Activated naive CD4-positive, alpha-beta T cell treated with anti-CD3 and anti-CD28 coated beads, Interleukin-2, amount 50 U/mL, for 72 hours (primary cell): ENCODE results near the gene CRACR2B. TPM values are rescaled to one million over a fixed set of nuclear protein-coding genes. Genes with fewer than 3 reads are reported as not detected.

Experiments
- ATAC-seq, 2 donors: fragments of 150-1000 bp; cut with Tn5 transposase; 2 replicates each; pipeline ENCODE4 v1.10.0; 2021; ENCODE audit warnings: mild to moderate bottlenecking in 2 of 2, moderate library complexity in 2 of 2
- DNase-seq, 2 donors: peaks; one replicate each; pipeline ENCODE4 v3.0.0; 2021 to 2022; ENCODE audit warnings: low spot score in 2 of 2
- H3K27ac Mint-ChIP-seq, 2 donors: one replicate each; pipeline ENCODE4 v1.8.0; 2022; ENCODE audit warnings: mild to moderate bottlenecking in 2 of 2, mixed read lengths in 2 of 2
- H3K36me3 Mint-ChIP-seq, 2 donors: one replicate each; pipeline ENCODE4 v1.8.0; 2022; ENCODE audit warnings: mixed read lengths in 2 of 2
- H3K9me3 Mint-ChIP-seq, 2 donors: one replicate each; pipeline ENCODE4 v1.8.0; 2022; ENCODE audit warnings: mixed read lengths in 2 of 2
- total RNA-seq, 2 donors: library from RNA; stranded (reverse); gene quantifications; one replicate each; pipeline ENCODE4 v1.2.3, GENCODE V29; 2022

Gene CRACR2B
- total RNA-seq, 2 donors from 2014 or later: 0.66 to 1.9 TPM

DNA sequence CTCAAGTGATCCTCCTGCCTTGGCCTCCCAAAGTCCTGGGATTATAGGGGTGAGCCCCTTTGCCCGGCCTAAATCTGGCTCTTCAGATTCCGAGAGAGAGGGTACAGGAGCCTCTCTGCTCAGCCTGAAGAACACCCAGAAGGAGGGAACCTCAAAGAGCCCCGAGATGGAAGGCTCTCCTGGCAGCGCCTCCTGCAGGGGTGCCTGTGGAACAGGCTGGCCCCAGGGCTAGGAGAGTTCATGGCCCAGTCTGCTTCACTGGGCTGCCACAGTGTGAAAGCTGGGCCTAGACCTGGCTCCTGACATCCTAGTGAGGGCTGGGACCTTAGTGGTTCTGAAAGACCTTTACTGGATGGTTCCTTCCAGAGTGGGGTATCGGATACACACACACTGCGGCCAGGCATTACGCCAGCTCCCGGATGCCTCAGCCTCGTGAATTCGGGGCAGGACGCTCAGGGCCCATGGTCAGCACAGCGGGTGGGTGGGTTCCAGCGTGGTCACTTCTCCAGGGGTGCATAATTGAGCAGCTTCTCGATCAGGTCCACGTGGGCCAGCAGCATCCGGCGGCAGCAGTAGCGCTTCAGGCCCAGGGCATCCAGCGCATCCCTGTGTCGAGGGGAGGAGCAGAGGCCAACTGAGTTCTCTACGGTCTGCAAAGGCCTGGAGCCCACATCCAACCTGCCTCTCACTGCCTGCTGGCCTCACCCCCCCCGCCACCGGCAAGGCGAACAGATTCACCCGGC, 12.3 kb downstream of the CRACR2B start:
- no peaks in the 10 kb centered on the region for H3K9me3 Mint-ChIP-seq
- peak overlapping the region; percentile 74 to 79 for H3K27ac Mint-ChIP-seq
- DNase-seq (no peak), ATAC-seq (no peak)
- peaks cover 0 to 9% of the 10 kb centered on the region in 2 donors for H3K36me3 Mint-ChIP-seq

DNA sequence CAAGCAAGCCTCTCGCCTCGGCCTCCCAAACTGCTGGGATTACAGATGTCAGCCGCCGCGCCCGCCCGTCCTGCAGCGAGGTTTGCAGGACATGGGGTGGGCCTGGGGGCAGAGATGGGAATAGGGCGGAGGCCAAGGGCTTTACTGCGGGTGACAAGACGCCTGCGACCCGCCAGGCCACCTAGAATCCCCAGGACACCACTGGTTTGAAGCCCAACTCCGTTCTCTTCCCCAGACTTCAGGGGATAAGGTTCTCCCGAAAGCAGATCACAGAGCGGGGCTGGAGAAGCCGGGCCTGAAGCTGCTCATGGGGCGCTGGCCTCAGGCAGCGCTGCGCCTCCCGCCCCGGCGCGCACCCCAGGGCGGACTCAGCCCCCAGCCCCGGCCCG, 14.3 kb downstream of the CRACR2B start:
- ATAC-seq: peak; percentile 46 to 50
- H3K9me3 Mint-ChIP-seq: no peaks in the 10 kb centered on the region
- H3K36me3 Mint-ChIP-seq: peaks cover 0 to 9% of the 10 kb centered on the region in 2 donors

DNA sequence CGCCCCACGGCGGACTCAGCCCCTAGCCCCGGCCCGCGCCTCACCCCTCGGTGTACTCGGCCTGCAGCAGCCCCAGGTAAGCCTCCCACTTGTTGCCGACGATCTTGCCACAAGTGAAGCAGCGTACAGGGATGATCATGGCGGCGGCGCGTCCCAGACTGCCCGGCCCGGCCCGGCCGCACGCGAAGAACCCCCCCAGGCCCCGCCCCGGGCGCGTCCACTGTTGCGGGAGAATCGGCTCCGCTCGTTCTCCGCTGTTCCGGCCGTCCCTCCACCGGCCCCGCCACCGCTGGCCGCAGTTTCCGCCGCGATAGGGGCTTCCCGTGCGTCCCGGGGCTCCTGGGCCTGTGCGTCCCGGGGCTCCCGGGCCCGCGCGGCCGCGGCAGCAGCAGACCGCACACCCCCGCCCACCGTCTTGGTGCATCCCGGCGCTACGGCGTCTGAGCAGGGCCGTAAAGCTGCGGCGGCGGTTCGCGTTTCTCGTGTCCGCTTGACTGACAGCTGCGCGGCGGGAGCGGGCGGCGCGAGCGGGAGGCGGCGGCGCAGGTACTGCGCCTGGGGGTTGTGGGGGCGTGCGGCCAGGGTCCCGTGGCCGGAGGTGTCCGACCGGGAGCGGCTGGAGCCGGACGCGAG, 14.8 kb downstream of the CRACR2B start, which contains the start of the genes POLR2L and TSPAN4:
TSS of gene POLR2L (minus strand) at position 160 of the 633 bp plus-strand sequence. CDS start at position 139, 21 bp downstream.
TSS of gene TSPAN4 (plus strand) at position 483 of the 633 bp plus-strand sequence. CDS start 7,453 bp downstream, outside the sequence.
- H3K27ac Mint-ChIP-seq: peak within 1 kb of the TSS; percentile 79 to 94
- H3K36me3 Mint-ChIP-seq: peaks cover 0 to 9% of the 10 kb centered on the region in 2 donors
- peak; percentile 88 to 92 for DNase-seq
- ATAC-seq: peak; percentile 78 to 79
- H3K9me3 Mint-ChIP-seq: no peaks in the 10 kb centered on the region

More for the DNA sequence above, 14.3 kb downstream of the CRACR2B start:
- H3K27ac Mint-ChIP-seq: peak overlapping the region; percentile 79 to 94
- no peak for DNase-seq

DNA sequence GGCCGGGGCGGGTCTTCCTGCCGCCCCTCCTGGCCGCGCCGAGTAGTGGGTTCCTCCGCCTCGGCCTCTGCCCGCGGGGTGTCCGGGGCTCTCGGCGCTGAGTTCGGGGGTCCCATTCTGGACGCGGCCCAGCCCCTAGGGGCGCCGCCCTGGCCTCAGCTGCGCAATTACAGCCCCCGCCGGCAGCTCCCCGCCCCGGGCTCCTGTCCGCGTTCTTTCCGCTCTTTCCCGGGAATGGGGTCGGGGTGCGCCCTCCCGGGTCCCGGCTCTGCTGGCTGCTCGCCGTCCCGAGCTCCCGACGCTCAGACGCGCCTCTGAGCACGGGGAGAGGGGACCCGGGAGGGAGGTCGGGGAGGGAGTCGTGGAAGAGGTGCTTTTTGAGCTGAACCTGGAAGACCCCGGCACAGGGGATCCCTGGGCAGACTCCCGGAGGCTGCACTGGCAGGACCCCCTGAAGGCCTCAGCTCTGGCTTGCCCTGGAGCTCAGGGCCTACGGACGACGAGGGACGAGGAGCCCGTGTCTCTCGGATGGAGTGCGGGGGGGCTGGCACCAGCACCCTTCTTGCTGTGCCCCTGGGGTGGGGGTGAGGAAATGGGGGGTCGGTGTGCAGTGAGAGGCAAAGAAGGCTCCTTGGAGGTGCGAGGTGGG, 15.5 kb downstream of the CRACR2B start:
- Mint-ChIP-seq H3K27ac (peak overlapping the region in 1 of 2 donors; percentile 53), H3K9me3 (no peaks in the 10 kb centered on the region), H3K36me3 (peaks cover 0 to 9% of the 10 kb centered on the region in 2 donors)
- peak in 1 of 2 donors; percentile 7 for ATAC-seq
- DNase-seq: no peak

DNA sequence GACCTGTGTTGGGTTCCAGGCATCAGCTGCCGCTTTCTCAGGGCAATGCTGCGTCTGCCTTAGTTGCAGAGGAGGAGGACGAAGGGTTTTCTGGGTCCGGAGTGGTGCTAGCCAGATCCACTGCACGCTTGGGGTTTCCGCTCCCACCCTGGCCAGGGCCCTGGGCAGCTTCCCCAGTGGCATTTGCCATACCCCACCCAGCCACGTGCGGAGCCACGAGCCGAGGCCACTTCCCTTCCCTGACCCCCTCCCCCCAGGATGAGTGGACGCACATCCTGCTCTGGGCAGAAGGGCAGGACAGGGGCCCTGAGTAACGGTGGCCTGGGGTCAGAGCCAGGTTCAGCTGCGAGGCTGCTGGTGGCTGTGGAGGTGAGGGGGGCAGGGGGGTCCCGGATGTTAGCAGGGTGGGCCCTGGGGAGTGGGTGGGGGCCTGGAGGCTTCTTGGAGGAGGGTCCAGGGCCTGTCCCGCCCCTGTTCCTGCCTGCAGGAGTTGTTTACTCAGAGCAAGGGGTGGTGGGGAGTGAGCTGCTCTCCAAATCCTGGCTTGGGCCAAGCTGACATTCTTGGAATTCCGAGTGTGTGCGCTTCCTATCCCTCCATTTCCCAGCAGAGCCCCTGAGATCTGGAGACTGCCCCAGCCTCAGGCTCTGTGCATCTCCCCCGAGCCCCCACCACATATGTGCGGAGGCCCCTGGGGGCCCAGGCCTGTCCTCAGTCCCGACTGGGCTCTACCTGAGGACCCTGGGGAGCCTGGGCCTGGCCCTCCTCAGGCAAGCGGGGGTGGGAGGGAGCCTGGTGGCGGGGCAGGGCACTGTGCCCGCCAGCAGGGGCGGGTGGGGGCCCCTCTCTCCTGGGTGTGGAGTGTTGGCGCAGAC, 16.3 kb downstream of the CRACR2B start:
- Mint-ChIP-seq H3K36me3 (peaks cover 0 to 9% of the 10 kb centered on the region in 2 donors), H3K9me3 (no peaks in the 10 kb centered on the region), H3K27ac (peak overlapping the region in 1 of 2 donors; percentile 53)
- DNase-seq: no peak
- peak in 1 of 2 donors; percentile 18 for ATAC-seq

DNA sequence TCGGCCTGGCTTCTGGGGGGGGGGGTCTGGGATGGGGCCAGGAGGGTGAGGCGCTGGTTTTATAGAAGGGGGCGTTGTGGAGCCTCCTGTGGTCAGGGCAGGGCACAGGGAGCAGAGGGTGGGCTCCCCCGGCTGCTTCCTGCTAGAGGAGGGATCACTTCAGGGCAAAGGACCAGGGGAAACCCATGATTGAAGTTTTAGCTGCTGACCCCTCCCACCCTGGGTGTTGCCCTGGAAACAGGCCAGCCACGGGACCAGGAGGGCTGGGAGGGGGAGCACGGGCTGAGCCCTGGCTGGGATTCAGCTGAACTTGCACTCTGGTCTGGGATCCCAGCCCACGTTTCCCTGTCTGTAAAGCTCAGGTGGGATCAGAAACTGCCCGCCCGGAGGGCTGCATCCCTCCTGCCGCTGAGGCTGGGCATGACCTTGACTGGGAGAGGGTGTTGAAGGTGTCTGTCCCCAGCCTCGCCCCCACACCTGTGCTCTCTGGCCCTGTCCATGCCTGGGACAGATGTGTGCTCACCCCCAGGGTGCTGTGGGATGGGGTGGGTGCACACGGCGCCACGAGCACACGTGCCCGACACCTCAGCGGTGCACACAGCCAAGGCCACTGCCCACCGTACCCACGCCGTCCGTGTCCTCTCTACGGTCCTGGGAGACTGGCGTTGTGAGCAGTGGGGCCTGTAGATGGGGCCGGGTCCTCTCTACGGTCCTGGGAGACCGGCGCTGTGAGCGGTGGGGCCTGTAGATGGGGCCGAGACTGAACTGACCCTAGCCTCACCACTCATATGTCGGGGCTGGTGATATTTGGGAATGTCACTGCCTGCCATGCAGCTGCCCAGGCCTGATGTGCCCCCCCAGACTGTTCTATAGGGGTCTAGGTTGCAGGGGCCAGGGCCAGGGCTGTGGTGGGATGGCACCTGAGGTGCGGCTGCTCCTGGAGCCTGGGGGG, 17.2 kb downstream of the CRACR2B start:
- ATAC-seq: no peak
- H3K27ac Mint-ChIP-seq: no peak overlapping the region
- H3K9me3 Mint-ChIP-seq: no peaks in the 10 kb centered on the region
- peaks cover 0 to 9% of the 10 kb centered on the region in 2 donors for H3K36me3 Mint-ChIP-seq
- DNase-seq: no peak

DNA sequence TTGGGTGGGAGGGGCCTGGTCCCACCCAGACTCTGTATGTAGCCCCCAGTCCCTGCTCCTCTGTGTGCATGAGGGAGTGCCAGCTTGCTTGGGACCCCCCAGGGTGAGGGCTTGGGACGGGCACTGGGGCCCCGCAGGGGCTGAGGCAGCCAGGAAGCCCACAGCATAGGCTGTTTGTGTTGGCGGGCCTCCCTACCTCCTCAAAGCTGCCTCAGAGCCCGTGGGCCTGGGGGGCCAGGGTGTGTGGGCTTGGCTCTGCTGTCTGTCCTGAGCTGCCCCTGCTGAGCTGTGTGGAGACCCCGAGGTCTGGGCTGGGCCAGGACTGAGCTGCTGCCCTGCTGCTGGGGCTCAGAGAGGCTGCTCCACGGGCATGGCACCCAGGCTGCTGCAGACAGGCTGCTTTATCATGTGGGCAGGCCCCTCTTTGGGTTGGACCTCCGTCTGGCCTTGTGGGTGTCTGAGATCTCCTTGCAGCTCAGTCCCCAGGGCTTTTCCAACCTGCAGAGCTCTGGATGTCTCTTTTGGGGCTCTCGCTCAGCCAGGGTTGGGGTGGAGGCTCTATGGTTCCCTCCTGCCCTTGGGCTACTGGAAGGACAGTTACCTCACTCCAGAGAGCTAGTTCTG, 18.3 kb downstream of the CRACR2B start:
- DNase-seq (no peak), ATAC-seq (no peak)
- H3K36me3 Mint-ChIP-seq: peaks cover 0 to 3% of the 10 kb centered on the region in 2 donors
- H3K9me3 Mint-ChIP-seq: no peaks in the 10 kb centered on the region
- H3K27ac Mint-ChIP-seq: no peak overlapping the region

DNA sequence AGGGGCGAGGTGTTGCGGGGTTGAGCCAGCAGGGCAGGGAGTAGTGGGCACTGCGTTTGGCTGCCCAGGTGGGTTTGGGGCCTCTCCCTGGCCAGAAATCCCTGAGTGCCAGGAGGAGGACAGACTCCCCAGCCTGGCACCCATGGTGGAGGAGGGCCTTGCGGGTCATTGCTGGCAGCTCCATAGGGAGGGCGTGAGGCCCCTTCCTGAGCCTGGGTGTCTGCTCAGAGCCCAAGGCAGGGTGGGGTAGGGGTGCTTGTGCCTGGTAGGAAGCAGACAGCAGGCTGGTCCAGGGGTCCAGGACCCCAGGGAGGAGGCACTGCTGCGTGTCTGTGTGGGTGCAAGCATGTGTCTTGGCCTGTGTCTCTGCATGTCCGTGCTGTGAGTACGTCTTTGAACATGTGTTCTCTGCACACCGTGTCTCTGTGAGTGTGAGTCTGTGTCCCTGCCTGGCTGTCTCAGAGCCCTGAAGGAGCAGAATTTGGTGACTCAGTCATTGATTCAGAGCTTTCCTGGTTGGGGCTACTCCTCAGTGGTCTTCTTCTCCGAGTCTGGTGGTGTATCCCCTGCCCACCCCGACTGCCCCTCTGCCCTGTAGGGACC, 18.9 kb downstream of the CRACR2B start:
- no peaks in the 10 kb centered on the region for H3K36me3 Mint-ChIP-seq
- H3K27ac Mint-ChIP-seq: no peak overlapping the region
- no peak for ATAC-seq
- H3K9me3 Mint-ChIP-seq: no peaks in the 10 kb centered on the region
- no peak for DNase-seq

DNA sequence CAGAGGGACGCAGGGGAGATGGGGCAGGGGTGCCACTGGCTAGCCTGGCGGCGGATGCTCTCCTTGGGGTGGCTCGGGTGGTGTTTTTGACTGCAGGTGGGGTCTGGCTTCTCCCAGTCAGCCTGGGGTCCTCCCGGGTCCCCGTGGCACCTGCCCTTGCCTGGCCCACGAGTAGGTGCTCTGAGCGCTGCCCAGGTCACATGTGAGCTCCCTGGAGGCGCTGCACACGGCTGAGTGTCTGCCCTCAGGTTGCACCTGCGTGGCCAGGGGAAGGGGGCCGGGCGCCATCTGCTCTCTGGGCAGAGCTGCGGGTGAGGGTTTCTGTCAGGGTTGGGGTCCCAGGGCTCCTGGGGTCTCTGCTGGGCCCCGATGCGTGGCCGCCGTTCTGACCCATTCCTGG, 20.2 kb downstream of the CRACR2B start:
- Mint-ChIP-seq H3K36me3 (no peaks in the 10 kb centered on the region), H3K27ac (no peak overlapping the region), H3K9me3 (no peaks in the 10 kb centered on the region)
- DNase-seq (no peak), ATAC-seq (no peak)

DNA sequence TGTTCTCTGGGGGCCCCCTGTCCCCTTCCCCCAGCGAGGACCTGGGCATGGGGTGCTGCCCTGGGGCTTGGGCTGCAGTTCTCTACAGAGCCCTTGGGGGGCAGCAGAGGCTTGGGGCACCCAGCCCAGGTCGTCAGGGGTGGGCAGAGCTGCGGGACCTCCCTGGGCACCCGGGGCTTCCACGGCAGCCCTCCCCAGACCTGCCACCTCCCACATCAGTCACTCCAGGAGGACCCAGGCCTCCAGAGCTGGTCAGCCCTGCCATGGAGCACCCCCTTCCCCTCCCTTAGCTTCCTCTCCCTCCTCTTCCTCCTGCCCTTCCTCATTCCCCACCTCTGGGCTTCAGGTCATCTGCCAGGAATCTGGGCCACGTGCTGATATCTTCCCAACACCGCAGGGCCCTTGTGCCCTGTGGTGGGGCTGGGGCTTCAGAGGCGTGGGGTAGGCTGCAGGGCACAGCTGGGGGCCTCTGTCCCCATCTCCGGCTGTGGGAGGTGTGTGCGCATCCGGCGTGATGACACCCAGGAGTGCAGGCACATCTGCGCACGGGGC, 20.7 kb downstream of the CRACR2B start:
- DNase-seq (peak in 1 of 2 donors; percentile 84), ATAC-seq (peak; percentile 53 to 68)
- H3K9me3 Mint-ChIP-seq: no peaks in the 10 kb centered on the region

DNA sequence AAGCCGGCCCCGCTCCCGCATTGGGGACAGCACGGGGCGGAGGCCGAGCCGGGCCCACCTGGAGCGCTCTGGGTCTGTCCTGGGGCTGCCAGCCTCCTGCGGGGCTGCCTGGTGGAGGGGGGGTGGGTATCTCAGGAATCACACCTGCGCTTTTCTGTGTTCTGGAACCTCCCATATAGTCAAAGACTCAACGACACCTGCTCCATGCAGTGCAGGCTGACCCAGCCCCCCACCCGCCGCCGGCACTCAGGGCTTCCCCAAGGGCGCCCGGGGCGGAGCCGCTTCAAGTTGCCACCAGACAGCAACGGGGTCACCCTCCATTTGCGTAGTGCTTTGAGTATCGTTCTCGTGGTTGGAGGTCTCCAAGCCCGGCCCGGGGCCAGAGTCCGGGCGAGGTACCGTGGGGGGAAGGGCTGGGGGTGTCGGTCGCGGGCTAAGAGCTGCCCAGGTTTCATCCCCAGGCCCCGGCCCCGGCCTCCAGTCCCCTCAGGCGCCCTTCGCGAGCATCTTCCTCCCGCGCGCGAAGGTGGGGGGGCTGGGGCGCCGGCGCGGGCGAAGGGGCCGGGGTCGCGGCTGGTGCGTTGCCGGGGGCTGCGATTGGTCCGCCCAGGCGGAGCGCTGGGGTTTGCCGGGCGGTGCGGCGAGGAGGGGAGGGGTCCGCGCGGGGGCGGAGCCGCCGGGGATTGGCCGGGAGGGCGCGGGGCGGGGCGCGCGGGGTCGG, 21.5 kb downstream of the CRACR2B start:
- DNase-seq (no peak), ATAC-seq (peak; percentile 53 to 69)
- Mint-ChIP-seq H3K27ac (no peak overlapping the region), H3K9me3 (no peaks in the 10 kb centered on the region), H3K36me3 (no peaks in the 10 kb centered on the region)

More for the DNA sequence above, 20.7 kb downstream of the CRACR2B start:
- H3K27ac Mint-ChIP-seq: no peak overlapping the region
- H3K36me3 Mint-ChIP-seq: no peaks in the 10 kb centered on the region

DNA sequence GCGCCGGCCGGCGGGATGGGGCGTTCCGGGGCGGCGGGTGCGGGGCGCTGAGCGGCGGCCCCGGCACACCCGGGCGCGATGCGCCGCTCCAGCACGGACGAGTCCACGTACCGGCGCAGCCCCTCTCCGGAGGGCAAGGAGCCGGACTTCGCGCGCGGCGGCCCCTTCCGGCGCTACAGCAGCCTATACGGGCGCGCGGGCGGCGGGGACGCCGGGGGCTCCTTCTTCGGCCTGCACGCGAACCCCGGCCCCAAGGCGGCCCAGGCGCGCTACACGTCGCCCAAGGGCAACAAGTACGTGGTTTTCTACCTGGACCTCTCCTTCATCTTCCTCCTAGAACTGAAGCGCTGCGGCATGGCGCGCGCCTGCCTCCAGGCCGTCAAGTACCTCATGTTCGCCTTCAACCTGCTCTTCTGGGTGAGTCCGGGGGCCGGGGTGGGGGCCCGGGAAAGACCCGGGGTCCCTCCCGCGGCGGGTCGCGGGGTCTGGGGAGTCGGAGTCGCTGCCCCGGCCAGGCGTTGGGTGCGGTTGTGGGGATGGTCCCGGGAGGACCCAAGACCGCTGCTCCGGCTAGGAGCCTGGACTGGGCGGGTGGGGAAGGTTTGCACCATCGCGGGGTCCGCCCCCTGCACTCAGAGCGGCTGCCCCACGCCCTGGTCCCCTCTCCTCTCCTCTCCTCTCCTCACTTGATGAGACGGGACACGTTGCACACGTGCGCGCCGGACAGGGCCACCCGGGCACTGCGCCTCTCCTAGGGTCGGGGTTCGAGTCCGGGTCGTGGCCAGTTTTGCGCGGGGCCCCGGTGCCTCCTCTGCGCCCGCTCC, 22.4 kb downstream of the CRACR2B start:
- DNase-seq (no peak), ATAC-seq (peak; percentile 16 to 21)
- no peaks in the 10 kb centered on the region for H3K9me3 Mint-ChIP-seq
- H3K27ac Mint-ChIP-seq: no peak overlapping the region
- H3K36me3 Mint-ChIP-seq: no peaks in the 10 kb centered on the region
